Upper lobe of left lung (tissue), 4 donors: ENCODE results near the gene EXTL1.

Experiments used
- EP300 ChIP-seq, 4 donors: sonication (generic); formaldehyde crosslinking; IDR thresholded peaks; one replicate each; pipeline ENCODE4 v1.5.1; 2017; ENCODE audit warnings: antibody characterized with exemption in 4 of 4, control low read depth in 2 of 4
- TF ChIP-seq, protein P1 (sequence below), 6 experiments: fragments of 450-650 bp in 4 of 6; fragments of 200-600 bp in 2 of 6; sonication (generic) in 2 of 6; IDR thresholded peaks; one replicate each; pipeline ENCODE4 v1.5.1; 2016 to 2019; ENCODE audit warnings: antibody characterized with exemption in 6 of 6

DNA sequence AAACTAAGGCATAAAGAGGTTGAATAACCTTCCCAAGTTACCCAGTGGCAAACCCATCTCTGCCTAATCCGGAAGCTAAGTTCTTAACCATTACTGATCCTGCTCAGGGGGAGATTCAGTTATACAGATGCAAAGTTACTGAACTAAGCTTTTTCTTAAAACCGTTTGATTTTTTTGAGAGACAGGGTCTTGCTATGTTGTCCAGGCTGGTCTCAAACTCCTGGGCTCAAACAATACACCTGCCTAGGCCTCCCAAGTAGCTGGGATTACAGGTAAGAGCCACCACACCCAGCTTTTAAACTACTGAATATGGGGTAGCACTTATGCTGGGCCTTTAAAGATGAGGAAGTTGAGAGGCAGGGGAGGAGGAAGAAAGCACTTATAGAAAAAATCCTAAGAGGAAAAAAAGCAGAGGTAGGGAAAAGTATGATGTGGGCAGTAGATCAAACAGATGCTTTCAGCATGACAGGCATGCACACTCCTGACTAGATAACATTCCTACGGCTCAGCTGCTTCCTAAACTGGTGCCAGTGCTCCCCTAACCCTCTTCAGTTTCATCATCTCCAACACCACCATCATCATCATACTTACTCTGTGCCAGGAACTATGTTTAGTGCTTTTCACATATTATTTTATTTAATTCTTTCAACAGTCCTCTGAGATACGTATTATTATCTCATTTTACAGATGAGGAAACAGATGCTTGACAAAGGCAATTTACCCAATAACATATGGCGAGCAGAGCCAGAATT, 29.5 kb upstream of the EXTL1 start:
- TF ChIP-seq, protein P1, sequence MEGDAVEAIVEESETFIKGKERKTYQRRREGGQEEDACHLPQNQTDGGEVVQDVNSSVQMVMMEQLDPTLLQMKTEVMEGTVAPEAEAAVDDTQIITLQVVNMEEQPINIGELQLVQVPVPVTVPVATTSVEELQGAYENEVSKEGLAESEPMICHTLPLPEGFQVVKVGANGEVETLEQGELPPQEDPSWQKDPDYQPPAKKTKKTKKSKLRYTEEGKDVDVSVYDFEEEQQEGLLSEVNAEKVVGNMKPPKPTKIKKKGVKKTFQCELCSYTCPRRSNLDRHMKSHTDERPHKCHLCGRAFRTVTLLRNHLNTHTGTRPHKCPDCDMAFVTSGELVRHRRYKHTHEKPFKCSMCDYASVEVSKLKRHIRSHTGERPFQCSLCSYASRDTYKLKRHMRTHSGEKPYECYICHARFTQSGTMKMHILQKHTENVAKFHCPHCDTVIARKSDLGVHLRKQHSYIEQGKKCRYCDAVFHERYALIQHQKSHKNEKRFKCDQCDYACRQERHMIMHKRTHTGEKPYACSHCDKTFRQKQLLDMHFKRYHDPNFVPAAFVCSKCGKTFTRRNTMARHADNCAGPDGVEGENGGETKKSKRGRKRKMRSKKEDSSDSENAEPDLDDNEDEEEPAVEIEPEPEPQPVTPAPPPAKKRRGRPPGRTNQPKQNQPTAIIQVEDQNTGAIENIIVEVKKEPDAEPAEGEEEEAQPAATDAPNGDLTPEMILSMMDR (IDR thresholded peaks at IDR 0.05), result no peak
- TF ChIP-seq EP300 (IDR thresholded peaks at IDR 0.05), result no peak
